GM12873 (cell line): ENCODE data around the gene MIPOL1.

Experiments used
- TF ChIP-seq, protein P1 (sequence below): IDR thresholded peaks from 2 replicates; pipeline ENCODE4 v1.5.1; 2012; ENCODE audit warnings: low read depth, mild to moderate bottlenecking, moderate library complexity, low read length, control low read depth; ENCODE audit not compliant: insufficient read depth; ENCODE audit errors: missing control alignments

Gene MIPOL1

DNA sequence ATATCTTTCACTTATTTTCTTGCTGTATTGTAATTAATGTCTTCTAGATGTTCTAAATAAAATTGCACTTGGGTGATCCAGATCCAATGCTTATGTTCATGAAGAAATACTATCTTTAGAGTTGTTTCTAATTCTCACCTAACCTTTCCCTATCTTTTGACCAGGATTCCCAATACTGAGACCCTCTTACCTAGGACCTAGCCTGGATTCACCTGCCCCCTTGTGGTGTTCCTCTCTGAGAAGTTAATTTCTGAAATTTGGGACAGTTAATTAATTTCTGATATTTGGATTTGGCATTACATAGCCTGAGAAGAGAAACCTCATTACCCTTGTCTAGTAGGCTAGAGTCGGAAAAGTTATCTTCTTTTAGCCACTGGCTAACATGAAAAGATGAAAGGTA is 367.8 kb downstream of the MIPOL1 start:
- TF ChIP-seq, protein P1, sequence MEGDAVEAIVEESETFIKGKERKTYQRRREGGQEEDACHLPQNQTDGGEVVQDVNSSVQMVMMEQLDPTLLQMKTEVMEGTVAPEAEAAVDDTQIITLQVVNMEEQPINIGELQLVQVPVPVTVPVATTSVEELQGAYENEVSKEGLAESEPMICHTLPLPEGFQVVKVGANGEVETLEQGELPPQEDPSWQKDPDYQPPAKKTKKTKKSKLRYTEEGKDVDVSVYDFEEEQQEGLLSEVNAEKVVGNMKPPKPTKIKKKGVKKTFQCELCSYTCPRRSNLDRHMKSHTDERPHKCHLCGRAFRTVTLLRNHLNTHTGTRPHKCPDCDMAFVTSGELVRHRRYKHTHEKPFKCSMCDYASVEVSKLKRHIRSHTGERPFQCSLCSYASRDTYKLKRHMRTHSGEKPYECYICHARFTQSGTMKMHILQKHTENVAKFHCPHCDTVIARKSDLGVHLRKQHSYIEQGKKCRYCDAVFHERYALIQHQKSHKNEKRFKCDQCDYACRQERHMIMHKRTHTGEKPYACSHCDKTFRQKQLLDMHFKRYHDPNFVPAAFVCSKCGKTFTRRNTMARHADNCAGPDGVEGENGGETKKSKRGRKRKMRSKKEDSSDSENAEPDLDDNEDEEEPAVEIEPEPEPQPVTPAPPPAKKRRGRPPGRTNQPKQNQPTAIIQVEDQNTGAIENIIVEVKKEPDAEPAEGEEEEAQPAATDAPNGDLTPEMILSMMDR: no peak

DNA sequence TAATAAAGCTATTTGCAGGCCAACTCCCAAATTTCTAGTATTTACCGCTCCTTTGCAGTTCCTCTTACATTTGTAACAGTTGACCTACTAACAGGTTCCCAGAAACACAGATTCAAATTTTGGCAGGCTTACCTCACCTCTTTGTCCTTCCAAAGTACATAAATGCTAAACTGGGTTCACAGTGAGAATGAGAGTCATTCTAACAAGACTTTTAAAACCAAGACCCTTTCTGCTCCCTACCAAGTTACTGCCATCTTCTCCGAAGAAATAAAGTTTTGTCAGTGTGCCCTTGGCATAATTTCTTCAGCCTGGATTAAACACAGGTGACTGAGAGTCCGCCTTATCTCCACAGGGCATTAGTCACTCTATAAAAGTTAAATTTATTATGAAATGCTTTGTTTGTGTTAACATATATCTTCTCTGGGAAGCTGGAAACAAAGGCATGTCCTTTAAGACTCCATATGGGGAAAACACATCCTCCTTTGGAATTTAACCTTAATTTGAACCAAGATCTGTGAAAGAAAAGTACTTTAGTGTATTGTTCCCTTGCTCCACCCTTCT is 369.2 kb downstream of the MIPOL1 start:
- TF ChIP-seq, protein P1: no peak

DNA sequence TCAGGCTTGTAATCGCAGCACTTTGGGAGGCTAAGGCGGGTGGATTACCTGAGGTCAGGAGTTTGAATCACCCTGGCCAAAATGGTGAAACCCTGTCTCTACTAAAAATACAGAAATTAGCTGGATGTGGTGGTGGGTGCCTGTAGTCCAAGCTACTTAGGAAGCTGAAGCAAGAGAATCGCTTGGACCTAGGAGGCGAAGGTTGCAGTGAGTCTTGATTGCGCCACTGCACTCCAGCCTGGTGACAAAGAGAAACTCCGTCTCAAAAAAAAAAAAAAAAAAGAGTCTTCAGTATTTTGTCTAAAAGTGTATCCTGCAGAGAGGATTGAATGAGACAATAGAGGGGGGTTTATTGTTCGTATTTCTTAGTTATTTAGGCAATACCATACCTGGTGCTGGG is 372.0 kb downstream of the MIPOL1 start:
- TF ChIP-seq, protein P1: no peak

DNA sequence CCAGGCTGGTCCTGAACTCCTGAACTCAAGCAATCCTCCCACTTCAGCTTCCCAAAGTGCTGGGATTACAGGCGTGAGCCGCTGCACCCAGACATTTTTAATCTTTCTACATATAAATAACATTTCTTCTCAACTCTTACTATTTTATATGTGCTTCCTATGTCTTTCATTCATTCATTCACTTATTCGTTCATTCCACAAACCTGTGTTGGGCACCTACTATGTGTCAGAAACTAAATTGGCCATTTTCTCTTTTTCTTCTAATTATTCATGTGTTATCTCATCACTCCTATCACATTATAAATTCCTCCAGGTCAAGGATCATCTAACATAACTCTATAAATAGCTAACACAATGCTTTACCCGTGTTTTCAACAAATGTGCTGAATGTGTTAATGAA is 373.7 kb downstream of the MIPOL1 start:
- TF ChIP-seq, protein P1: no peak

DNA sequence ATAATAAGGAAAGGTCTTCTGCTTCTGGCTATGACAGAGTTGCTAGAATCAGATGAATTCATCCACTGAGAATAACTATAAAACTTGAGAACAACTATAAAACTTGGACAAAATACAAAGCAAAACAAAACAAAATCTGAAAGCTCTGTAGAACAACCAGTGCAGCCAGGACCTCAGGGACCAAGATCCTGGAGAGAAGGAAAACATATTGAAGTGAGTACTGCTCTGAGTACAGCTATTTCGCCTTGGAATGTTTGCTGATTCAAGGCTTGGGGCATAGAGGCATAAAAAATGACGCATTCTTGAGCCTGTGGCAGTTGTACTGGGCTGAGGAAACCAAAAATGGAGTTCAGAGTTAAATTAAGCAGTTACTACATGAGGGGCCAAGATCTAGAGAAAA is 375.6 kb downstream of the MIPOL1 start:
- TF ChIP-seq, protein P1: no peak

DNA sequence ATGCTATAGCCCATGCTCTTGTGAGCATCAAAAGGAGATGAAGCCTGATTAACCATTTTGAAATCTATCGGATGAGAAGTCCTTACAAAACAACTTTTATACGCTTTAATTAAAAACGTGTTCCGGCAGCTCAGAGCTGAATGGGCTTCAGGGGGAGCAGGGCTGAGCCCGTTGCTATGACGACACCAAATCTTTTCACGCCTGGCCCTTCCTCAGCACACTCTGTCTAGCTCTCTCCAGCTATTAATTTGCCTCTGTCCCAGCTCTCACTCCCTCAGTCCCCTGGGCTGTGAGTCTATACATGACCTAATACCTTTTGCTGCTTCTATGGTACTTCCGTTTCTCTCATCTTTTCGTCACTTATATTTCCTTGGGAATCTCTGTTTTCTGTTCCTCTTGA is 381.5 kb downstream of the MIPOL1 start:
- TF ChIP-seq, protein P1: no peak

DNA sequence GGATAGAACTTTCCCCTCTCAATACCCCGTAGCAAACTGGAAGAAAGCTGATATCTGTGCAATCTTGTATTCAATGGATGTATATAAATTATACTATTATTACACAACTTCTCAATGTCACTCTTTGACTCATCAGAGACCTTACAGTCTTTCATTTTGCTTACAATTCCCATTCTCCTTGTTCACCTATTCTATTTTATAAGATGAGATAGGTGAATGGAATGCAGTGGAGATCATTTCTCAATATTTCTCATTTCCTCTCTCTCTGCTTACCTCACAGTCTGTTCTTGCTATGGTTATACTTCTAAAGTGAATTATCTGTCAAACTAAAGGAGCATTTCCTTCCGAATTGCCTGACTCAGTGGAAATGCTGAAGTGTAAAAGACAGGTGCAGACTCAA is 382.4 kb downstream of the MIPOL1 start:
- TF ChIP-seq, protein P1: no peak
